ENCODE results near the gene WIPF2. TPM values are rescaled to one million over a fixed set of nuclear protein-coding genes. Genes with fewer than 3 reads are reported as not detected.

Gene WIPF2
- total and polyA plus RNA-seq, 2 of the 8 experiments (the other 6 are each of a cell fraction or from before 2014, with no cell fraction given): 6.9 to 25.3 TPM

- Histone ChIP-seq H3K79me1 (ENCODE audit: low read depth, low read length) (no peaks in the 10 kb centered on the region), H3K14ac (ENCODE audit: insufficient read length) (no peak overlapping the region), H3K79me2 (ENCODE audit: control insufficient read depth in 1 of 2, insufficient read depth in 2 of 2, low read length in 2 of 2) (peaks cover 0 to 9% of the 10 kb centered on the region in 2 experiments; a peak in 2 of 4 replicates), H2AFZ (ENCODE audit: low read length) (no peak overlapping the region), H2AK5ac (ENCODE audit: low read depth, low read length) (no peak overlapping the region), H2BK5ac (ENCODE audit: low read depth, low read length) (no peak overlapping the region), H3K4me3 (ENCODE audit: extremely low read depth in 1 of 4, insufficient read depth in 2 of 4, low read depth in 3 of 4, low read length in 4 of 4) (no peak overlapping the region), H3K27ac (ENCODE audit: low read depth, low read length) (no peak overlapping the region), H3K9me3 (ENCODE audit: insufficient read depth in 2 of 2, low read depth in 1 of 2, low read length in 1 of 2) (no peaks in the 10 kb centered on the region), H4K5ac (ENCODE audit: insufficient read length, low read depth, low read length) (no peak overlapping the region), H3K23me2 (ENCODE audit: low read depth, low read length) (no peaks in the 10 kb centered on the region), H3K18ac (ENCODE audit: extremely low read depth, low read length) (no peak overlapping the region), H2BK20ac (ENCODE audit: low read length) (no peak overlapping the region), H2BK12ac (ENCODE audit: low read depth, low read length) (no peak overlapping the region), H4K91ac (replicated peaks; ENCODE audit: insufficient read length, low read length) (no peak overlapping the region), H2BK15ac (ENCODE audit: low read length) (no peak overlapping the region), H2BK120ac (replicated peaks; ENCODE audit: low read depth, low read length) (no peak overlapping the region), H4K20me1 (replicated peaks in 1 of 2; ENCODE audit: control insufficient read depth in 1 of 2, insufficient read depth in 2 of 2, low read length in 2 of 2) (no peaks in the 10 kb centered on the region), H3K4me2 (ENCODE audit: insufficient read depth in 1 of 2, low read depth in 2 of 2, low read length in 2 of 2) (no peak overlapping the region), H3K4ac (replicated peaks; ENCODE audit: insufficient read length, low read depth, low read length) (no peak overlapping the region), H3K36me3 (ENCODE audit: control insufficient read depth in 2 of 4, insufficient read depth in 4 of 4, low read length in 3 of 4) (peaks cover 0 to 17% (median 8%) of the 10 kb centered on the region in 4 experiments; a peak in 5 of 8 replicates), H3K4me1 (replicated peaks in 1 of 4; ENCODE audit: control insufficient read depth in 3 of 4, insufficient read depth in 4 of 4, low read length in 3 of 4) (peaks cover 2 to 5% (median 5%) of the 10 kb centered on the region in 4 experiments; a peak in 5 of 7 replicates), H3K56ac (replicated peaks; ENCODE audit: insufficient read length, low read depth, low read length) (no peak overlapping the region), H3K27me3 (replicated peaks in 1 of 4; ENCODE audit: control insufficient read depth in 3 of 4, extremely low read depth in 1 of 4, insufficient read depth in 3 of 4, low read length in 3 of 4) (no peaks in the 10 kb centered on the region), H3K9ac (replicated peaks in 1 of 4; ENCODE audit: extremely low read depth in 1 of 4, low read depth in 3 of 4, low read length in 3 of 4) (no peak overlapping the region), H4K8ac (ENCODE audit: extremely low read depth, insufficient read depth, low read length) (no peak overlapping the region), H3K23ac (ENCODE audit: insufficient read length) (no peak overlapping the region)
- FAIRE-seq (no peak), DNase-seq (ENCODE audit: low read depth in 1 of 2, low spot score in 2 of 2) (no peak)
- no peak for TF ChIP-seq BRCA1 (IDR thresholded peaks at IDR 0.05; ENCODE audit: low read depth, low read length)
- TF ChIP-seq SUZ12 (IDR thresholded peaks at IDR 0.05; ENCODE audit: low read length): no peak
- WGBS, 2 experiments (ENCODE audit: extremely low coverage in 1 of 2, insufficient coverage in 1 of 2, insufficient read length in 1 of 2, insufficient replicate concordance in 2 of 2, low coverage in 1 of 2, low lambda C conversion rate in 2 of 2, missing lambda C conversion rate in 1 of 2): 97% methylated on average over 2 of the region's 2 CpGs; no CpG with 5 or more reads in 1 of the 2 experiments
- POLR2A ChIA-PET (ENCODE audit: partially characterized antibody): interaction anchor here (1.7 to 31.2 kb wide), 2 partner anchors 17 to 24 kb away, joined by 5 to 540 read pairs; partner anchors contain the start of gene RARA
- CTCF ChIA-PET (ENCODE audit: partially characterized antibody): interaction anchor here (0.6 to 2.8 kb wide), 7 partner anchors 12 to 261 kb away, joined by 3 to 10 read pairs (median 3); no protein-coding TSS in a partner anchor
Measured at GRCh38 chr17:40283662-40284061, 64.6 kb downstream of the WIPF2 start.
